IPS DF 19.7 (cell line): ENCODE measurements around the gene SLCO3A1.

Experiments
- DNase-seq: peaks from one replicate; pipeline ENCODE4 v3.0.0-alpha.2; 2013; ENCODE audit warnings: low read depth, low spot score

Gene SLCO3A1

DNA sequence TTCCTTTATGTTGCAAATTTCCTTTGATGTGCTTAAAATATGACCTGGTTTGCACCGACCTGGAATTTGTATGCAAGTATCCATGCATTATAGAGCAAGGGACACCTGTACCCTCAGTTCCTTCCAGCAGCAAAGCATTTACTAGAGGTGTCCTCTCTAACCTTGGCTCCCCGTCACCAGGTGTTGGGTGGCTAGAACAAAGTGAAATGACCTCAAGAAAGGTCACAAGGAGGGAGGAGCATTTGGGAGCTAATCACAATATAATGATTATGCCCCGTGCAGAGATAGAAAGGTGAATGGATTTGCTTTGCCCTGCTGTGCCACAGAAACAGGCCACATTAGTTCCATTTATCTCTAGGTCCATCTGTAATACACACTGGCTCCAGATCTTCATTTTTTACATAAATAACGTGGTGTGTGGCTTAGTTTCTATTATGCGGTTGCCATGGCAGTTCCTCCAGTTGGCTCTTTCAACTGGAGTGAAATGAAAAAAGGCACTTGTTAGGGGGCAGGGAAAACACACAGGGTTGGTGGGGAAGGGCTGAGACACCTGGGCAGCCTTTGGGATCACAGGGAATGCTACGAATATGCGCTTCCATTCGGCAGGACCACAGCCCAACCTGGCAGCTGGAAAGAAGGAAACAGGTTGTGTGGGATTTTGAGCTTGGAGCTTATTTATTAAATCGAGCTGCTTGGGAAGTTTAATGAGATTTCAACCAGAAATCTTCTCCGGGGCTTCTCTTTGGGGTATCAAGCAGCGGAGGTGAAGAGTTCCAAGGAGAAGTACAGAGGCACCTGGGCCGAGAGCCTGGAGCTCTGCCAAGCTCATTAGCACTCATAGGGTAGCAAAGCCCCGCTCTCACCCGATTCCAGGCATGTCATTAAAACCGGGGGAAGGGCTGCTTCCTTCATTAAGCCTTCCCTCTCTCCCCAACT lies 306.7 kb downstream of the SLCO3A1 start:
- DNase-seq = peak; percentile 56

DNA sequence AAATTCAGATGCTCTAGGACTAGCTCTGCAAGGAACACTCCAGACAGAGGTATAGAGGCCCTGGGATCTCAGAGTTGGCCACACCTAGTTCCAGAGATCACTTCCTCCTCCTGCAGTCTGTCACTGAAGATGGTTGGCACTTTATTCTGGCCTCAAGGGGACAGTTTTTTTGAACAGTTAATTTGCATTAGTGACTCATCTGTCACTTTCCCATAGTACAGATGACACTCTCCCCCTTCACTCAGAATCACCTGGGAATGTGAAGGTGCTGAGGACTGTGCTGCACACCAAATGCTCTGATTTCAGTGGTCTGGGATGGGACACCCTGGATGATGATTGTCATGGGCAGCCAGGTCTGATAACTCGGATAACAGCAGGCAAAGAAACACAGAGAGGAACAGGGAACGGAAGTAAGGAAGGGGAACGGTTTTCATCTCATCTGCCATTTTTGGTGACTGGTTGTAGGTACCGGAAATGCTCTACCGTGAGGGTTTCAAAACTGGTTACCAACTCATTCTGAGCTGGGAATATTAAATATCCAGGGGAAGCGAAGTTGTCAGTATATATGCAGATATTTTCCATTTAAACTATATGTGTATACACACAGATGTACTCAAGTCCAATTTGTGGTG lies 307.6 kb downstream of the SLCO3A1 start:
- DNase-seq = no peak

DNA sequence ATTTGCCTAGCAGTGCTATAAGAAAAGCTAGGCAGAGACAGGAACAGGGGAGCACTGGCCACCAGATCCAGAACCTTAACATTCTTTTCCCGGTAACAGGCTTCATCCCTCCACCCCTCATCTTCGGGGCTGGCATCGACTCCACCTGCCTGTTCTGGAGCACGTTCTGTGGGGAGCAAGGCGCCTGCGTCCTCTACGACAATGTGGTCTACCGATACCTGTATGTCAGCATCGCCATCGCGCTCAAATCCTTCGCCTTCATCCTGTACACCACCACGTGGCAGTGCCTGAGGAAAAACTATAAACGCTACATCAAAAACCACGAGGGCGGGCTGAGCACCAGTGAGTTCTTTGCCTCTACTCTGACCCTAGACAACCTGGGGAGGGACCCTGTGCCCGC lies 309.1 kb downstream of the SLCO3A1 start:
- DNase-seq = no peak

DNA sequence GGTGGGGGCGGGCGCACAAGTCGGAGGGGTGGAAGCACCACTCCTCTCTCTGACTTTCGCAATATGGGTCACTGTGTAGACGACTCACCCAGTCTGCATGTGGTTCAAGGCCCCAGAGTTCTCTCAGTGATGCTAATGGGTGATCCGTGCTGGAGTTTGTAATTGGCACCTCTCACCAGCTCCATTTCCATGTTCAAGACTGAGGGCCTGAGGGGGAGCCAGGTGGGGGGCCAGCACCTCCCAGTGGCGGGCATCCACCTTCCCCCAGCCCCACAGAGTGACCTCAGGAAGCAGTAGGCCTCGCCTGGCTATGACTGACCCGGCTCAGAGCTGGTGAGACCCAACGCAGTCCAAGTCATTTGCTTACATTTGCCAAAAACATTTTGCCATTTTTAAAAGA lies 310.1 kb downstream of the SLCO3A1 start:
- DNase-seq = no peak

DNA sequence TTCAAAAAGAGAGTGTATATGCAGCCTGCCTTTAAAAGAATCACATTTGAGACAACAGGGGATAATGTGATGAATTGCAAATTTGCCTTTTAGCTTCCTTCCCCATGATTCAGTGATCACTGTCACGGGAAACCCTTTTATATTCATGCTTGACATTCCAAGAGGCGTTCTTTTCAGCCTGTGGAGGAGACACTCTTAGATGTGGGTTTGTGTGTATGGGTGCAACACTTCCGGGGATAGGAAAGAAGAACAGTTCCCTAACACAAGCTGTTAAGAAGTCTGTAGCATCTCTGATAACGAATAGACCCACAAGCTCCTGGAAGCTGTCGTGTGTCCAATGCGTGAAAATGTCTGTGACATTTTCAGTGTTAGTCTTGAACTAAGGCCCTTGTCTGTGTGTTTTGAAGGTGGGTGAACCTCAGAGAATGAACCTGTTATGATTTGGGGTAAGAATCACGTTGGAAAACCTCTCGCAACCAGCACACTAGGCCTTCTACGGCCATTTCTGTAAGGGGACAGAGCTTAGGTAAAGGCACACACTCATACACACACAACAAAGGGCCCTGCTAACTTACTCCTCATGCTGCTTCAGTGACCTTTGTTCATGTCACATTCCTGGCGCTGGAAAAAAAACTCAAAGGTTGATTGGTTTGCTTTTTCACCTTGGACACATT lies 311.0 kb downstream of the SLCO3A1 start:
- DNase-seq = peak; percentile 61

DNA sequence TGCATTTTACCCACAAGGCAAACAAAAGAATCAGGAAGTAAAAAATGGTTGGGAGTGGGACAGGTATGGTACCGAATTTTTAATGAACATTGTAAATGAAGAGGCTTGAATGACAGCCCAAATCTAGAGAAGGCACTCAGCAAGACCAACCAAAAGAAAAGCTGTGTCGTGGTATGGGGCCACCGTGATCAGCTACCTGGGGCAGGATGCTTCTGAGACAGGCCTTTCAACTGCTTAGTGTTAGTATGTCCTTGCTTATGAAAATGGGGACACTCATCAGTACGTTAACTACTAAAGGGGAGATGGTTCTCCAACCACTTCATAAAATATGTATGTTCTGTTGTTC lies 311.5 kb downstream of the SLCO3A1 start:
- DNase-seq = no peak

DNA sequence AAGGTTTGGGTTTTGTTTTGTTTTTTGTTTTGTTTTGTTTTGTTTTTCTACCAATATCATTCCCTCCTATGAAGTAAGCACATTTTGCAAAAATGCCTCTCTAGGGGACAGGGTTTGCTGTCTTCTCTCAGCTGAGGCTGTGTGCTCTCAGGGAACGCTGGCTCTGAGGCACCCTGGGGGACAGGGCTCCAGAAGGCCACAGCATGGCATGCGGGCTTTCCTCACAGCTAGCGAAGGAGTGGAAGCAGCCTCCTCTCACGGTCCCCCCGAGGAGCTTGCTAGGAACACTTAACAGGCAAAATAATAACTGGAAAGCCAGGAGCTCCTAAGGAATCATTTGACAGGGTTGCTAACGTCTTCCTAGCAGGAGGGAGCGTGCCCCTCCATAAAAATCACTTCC lies 312.5 kb downstream of the SLCO3A1 start:
- DNase-seq = no peak

DNA sequence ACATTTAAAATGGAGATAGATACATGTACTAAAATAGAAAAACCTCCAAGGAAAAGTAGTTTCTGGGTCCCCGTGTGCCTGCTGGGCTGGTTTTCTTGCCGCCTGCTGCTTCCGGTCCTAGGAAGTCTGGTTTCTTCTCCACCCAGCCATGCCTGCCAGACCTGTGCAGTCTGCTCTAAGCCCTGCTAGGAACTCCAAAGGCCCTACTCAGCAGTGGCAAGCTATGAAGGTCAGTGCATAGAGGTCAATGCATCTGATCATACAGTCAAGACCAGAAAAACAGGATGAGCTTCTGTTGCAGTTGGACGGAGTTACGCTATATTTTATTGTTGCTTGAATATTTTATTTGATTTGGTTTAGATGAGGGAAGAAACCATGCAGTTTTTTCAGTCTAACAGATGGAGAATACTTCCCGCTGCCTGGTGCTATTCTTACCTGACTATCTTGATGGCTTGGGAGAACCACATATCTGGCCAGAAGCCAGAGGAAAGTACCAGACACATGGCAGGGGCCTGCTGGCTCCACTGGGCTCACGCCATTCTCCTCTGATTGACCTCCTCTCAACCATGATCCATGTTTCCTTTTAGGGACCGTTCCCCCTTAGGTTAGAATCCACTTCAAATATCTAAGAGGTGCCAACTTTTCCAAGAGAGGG lies 313.4 kb downstream of the SLCO3A1 start:
- no peak for DNase-seq

DNA sequence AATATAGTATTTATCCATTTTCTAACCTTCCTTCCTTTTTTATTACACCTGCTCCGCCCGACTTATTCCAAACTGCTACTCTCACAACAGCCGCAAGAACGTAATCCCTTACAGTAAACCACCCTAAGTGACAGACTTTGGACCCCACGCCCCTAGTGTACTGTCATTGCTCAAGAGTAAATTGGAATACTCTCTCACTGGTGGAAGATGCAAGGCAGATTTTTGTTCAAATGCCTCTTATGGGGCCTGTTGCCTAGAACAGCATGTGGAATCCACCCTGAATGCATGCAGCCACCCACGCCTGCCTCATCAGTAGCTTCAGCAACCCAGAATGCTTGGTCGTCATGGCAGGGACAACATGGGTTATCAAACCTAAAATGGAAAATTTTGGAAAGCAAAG lies 313.9 kb downstream of the SLCO3A1 start:
- no peak for DNase-seq

DNA sequence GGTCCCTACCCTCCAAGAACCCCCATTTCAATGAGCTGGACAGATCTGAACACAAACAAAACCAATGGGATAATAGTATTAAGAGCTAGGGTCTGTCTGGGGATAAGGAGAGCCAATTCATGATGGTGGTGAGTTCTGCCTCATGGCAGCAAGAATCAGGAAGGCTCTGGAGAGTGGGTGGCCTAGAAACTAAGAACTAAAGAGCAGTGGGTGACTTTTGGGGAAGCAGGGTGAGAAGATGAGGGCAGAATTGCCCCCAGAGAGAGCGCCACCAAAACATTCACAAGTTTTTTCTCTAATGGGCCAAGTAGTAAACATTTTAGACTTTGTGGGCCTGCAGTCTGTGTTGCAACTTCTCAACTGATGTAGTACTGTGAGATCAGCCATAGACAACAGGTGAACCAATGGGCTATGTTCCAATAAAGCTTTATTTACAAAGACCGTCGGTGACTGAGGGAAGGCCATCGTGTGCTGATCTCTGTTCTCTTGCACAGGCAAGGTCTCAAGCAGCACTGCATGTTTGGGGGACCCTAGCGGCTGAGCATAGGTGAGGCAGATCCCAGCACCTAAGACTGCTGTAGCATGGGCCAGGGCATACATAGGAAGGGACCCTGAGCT lies 314.7 kb downstream of the SLCO3A1 start:
- no peak for DNase-seq

DNA sequence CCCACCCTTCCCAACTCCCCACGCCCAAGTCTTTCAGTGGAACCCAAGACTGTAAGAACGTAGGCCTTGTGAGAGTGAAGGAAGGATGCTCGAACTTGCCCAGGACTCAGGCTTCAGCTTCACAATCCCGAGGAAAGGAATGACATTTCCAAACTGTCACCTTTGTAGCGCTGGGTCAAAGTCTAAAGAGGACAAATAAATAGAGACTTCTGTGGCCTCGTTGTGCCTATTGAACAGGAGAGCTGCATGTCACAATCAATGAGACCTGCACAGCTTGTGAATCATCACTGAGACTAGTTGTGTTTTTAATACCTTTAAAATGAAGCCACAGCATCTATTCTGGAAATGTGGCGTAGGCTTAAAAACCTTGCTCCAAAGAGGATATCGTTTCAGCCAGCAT lies 317.4 kb downstream of the SLCO3A1 start:
- no peak for DNase-seq

DNA sequence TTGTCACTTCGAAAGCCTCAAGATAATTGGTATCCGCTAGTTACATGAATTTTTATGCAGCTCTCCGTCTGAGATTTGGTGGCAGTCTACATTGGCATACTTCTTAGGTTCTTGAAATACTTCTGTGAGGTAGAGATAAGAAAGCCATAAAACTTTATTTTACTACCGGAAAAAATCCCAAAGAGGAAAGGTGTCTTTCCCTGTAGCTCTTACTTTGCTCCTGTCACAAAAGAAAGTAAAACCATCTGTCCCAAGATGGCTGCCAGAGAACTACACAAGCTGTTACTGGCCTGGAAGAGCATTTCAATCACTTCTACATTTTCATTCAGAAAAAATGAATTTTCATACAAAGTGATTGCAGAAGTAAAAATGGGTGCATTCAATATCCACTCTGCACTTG lies 325.4 kb downstream of the SLCO3A1 start:
- DNase-seq = no peak

DNA sequence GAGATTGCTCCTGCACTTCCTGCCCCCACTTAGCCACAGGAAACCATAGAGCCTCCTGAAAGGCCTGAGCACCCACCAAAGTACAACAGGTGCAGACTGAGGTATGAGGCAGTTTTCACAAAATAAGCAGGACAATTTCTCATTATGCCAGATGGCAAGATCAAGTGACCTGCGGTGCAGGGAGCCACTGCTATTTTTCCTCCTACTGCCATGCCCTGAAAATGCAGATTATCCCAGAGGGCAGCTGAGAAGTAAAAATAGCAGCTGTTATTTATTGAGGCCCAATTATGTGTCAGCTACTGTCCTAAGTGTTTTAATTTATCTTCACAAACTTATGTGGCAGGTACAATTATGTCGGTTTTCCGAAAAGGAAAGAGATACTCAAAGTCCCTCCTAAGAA lies 330.6 kb downstream of the SLCO3A1 start:
- no peak for DNase-seq

DNA sequence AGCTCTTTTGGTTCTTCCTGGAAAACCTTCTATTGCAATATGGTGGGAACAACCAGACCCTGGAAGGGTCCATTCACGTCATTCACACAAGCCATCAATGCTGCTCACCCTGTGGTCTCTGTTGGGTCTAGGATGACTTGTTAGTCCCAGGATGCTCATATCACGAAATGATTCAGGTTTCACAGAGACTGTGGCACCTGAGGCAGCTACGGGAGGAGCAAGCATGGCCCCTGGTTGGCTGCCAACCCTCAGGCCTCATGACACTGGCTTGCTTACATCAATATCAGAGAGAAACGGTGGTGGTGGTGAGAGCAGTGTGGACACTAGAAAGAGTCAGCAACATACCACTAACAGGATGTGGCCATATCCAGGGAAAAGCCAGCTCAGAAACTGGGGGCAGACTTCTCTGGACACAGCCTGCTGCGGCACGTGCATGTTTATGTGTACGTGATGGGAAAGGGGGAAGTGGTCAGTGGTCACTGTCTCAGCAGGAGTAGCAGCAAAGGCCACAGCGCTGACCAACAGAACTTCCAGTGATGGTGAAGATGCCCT lies 331.2 kb downstream of the SLCO3A1 start:
- no peak for DNase-seq

DNA sequence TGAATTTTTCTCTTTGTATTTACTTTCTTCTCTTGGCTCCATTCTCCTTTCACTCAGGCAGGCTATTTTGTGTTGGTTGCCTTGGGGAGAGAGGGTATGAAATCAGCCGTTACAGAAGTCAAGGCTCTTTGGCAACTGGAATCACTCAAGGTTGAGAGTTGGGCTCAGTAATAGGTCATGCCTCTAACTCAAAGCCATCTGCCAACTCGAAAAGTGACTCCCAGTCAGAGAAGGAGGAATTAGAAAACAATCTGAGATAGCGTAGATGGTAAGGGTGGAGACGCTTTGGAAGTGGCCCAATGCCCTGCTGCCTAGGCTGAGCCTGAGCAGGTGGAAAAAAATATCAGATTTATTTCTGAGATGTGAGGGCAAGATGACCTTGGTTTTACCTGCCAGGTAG lies 334.5 kb downstream of the SLCO3A1 start:
- no peak for DNase-seq

DNA sequence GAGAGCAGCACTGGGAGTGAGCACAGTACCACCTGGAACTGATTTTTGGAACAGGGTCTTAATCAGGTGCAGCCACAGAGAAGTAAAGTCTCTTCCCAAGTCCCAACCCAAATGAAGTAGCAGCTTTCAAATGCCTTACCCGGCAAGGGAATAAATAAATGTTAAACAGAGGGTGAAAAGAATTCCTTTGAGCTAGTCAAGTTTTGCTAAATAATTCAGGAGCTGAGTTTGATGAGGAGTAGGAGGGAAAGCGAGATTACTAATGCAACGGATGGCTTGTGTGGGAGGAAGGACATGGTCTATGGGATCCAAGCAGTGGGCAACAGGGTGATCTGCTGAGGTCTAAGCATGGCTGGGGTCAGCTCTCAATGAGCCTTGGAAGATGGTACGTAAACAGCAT lies 335.7 kb downstream of the SLCO3A1 start:
- DNase-seq = no peak

DNA sequence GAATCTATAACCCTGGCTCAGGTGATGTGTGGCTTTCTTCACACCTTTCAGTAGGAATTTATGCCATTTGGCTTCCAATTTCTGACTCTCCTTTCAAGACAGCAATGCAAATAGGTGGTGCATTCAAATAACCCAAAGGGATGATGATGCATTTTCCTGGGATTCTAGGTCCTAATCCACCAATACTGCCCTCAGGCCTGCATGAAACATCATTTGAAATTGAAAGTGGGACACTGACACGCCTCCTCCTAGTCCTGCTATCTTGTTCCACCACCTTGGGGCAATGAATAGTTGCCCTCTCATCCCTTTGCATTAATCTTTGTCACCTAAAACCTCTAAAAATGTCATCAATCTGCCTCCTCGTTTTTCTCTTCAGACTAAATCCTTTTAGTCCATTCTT lies 341.7 kb downstream of the SLCO3A1 start:
- no peak for DNase-seq

DNA sequence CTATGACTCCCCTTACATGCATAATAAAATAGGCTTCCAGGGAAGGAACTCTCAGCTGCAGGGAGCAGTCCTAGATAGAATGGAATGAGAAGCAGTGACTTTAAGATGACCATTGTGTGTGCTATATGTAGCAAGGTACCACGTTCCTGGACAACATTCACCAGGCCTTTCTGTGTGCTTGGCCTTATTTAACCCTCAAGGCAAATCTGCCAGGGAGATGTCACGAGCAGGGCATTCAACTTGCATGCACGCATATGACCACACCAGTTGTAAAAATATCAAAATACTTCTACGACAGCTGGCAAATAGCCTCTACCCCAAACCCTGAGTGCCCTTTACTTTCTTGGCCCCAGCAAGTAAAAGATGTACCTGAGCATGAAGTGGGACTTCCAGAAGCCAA lies 342.8 kb downstream of the SLCO3A1 start:
- DNase-seq = no peak

DNA sequence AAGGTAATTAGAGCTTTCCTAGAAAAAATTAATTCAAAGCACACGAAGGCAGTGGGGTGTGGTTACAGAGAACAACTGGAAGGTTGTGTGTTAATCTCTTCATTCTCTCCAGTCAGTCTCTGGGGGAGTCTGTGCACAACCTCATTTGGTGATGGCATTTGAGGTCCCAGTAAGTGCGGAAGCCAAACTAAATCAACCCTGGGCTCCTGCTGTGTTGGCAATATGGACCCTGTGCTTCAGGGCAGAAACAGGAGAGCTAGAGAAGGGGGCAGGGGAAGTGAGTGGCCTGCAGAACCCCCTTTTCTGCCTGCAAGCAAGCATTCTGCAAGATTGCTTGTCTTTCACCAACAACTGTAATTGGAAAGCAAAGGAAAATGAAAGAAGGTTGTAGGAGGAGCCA lies 344.2 kb downstream of the SLCO3A1 start:
- no peak for DNase-seq

DNA sequence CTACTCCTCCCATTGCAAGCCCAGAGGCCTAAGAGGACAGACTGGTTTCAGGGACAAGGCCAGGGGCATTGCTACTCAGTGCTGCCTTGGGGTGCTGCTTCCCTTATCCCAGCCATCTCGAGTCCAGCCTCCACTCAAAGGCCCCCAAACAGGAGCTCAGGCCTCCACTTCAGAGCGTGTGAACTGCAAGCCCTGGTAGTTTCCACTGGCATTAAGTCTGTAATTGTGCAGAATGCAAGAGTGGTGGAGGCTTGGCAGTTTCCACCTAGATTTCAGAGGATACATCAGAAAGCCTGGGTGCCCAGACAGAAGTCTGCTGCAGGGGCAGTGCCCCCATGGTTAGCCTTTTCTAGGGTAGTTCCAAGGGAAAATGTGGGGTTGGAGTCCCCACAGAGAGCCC lies 347.4 kb downstream of the SLCO3A1 start:
- DNase-seq = no peak

DNA sequence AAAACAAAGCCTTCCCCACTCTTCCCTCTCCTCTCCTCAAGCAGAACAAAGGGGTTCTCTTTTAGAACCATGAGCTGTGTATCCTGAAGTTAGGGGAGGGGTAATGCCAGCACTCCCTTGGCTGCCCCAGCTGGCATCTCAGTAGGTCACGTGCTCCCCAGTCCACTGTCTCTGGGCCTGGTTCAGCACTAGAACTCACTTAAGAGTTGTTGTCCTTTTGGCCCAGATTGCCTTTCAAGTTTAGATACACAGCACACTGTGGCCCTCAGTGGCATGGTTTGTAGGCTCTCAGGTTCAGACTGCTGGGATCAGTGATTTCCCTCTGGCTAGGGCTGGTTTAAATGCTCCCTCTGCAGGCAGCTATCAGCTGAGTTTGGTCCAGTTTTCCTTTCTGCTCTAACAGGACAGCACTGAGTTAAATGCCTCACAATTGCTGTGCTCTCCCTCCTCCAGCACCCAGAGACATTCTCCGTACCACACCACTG lies 351.8 kb downstream of the SLCO3A1 start:
- DNase-seq = peak; percentile 25
